ENCODE results near the gene ATOH7.

The ATOH7 gene

DNA sequence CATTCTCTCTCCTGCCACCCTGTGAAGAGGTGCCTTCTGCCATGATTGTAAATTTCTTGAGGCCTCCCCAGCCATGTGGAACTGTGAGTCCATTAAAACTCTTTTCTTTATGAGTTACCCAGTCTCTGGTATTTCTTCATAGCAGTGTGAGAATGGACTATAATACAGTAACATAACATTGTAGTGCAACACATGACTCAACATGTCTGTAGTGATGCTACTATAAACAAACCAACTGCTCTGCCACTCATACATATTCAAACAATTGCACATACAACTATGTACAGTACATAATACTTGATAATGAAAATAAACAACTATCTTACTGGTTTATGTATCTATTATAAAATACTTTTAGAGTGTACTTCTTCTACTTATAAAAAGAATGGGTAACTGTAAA lies 7.1 kb downstream of the ATOH7 start:
- H3F3A ChIP-seq (ENCODE audit: insufficient read depth, low read length), result no peaks in the 10 kb centered on the region
- H3K27me3 ChIP-seq (ENCODE audit: insufficient read depth, low read length), result no peaks in the 10 kb centered on the region
- H3K36me3 ChIP-seq (ENCODE audit: insufficient read depth, low read length), result no peaks in the 10 kb centered on the region
- H3K79me2 ChIP-seq (ENCODE audit: insufficient read depth, low read length), result no peaks in the 10 kb centered on the region
- no peak overlapping the region for H2AFZ ChIP-seq (ENCODE audit: low read length)
- no peak for TF ChIP-seq EZH2 (IDR thresholded peaks at IDR 0.05; ENCODE audit: borderline replicate concordance, low read length)
- TF ChIP-seq, protein P1, sequence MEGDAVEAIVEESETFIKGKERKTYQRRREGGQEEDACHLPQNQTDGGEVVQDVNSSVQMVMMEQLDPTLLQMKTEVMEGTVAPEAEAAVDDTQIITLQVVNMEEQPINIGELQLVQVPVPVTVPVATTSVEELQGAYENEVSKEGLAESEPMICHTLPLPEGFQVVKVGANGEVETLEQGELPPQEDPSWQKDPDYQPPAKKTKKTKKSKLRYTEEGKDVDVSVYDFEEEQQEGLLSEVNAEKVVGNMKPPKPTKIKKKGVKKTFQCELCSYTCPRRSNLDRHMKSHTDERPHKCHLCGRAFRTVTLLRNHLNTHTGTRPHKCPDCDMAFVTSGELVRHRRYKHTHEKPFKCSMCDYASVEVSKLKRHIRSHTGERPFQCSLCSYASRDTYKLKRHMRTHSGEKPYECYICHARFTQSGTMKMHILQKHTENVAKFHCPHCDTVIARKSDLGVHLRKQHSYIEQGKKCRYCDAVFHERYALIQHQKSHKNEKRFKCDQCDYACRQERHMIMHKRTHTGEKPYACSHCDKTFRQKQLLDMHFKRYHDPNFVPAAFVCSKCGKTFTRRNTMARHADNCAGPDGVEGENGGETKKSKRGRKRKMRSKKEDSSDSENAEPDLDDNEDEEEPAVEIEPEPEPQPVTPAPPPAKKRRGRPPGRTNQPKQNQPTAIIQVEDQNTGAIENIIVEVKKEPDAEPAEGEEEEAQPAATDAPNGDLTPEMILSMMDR (IDR thresholded peaks at IDR 0.05; ENCODE audit: low read length), result no peak
- H3K27ac ChIP-seq (ENCODE audit: low read depth, low read length, poor library complexity, severe bottlenecking), result no peak overlapping the region
- no peak overlapping the region for H3K4me2 ChIP-seq (ENCODE audit: low read length)
- H4K20me1 ChIP-seq (ENCODE audit: insufficient read depth, low read length), result no peaks in the 10 kb centered on the region
- no peaks in the 10 kb centered on the region for H3K9me2 ChIP-seq (ENCODE audit: low read depth, low read length)
- H3K4me1 ChIP-seq (ENCODE audit: insufficient read depth, low read length, severe bottlenecking), result peaks cover 18% of the 10 kb centered on the region
- H3K9me3 ChIP-seq (ENCODE audit: low read length), result no peaks in the 10 kb centered on the region
- H3K4me3 ChIP-seq (ENCODE audit: low read depth, low read length, poor library complexity, severe bottlenecking), result no peak overlapping the region
- no peak overlapping the region for H3K9ac ChIP-seq (ENCODE audit: low read length)

DNA sequence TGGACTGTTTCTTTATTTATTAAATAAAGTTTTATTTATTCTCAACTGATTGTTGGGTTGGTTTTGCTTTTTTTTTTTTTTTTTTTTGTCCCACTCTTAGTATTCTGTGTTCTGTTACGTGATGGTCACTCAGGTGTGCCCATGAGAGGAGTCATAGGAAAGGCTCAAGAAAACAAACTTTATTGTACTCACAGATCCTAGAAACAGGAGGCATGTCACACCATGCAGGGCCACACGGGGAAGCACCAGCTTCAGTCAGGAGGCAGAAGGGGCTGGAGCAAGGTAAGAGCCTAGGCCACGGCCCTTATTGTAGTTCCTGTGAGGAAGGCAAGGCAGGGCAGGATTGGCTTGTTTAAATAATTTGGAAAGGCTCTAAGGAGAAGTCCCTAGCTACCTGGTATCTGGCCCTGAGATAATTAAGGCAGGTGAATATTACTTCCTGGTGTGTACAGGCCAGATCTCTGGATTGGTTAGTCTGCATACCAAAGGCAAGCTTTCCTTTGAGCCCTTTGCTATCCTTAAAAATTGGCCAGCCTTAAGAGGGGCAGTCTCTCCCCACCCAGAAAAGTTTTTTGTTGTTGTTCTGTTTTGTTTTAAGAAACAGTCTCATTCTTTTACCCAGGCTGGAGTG lies 8.3 kb downstream of the ATOH7 start:
- H4K20me1 ChIP-seq (ENCODE audit: insufficient read depth, low read length), result no peaks in the 10 kb centered on the region
- H3K9me3 ChIP-seq (ENCODE audit: low read length), result no peaks in the 10 kb centered on the region
- H3K9ac ChIP-seq (ENCODE audit: low read length), result no peak overlapping the region
- no peaks in the 10 kb centered on the region for H3K9me2 ChIP-seq (ENCODE audit: low read depth, low read length)
- TF ChIP-seq EZH2 (IDR thresholded peaks at IDR 0.05; ENCODE audit: borderline replicate concordance, low read length), result no peak
- TF ChIP-seq, protein P1 (IDR thresholded peaks at IDR 0.05; ENCODE audit: low read length), result peak; percentile 43
- H3K36me3 ChIP-seq (ENCODE audit: insufficient read depth, low read length), result no peaks in the 10 kb centered on the region
- no peaks in the 10 kb centered on the region for H3F3A ChIP-seq (ENCODE audit: insufficient read depth, low read length)
- peak overlapping the region; percentile 40 for H3K27ac ChIP-seq (ENCODE audit: low read depth, low read length, poor library complexity, severe bottlenecking)
- H3K4me1 ChIP-seq (ENCODE audit: insufficient read depth, low read length, severe bottlenecking), result peaks cover 13% of the 10 kb centered on the region
- no peak overlapping the region for H3K4me2 ChIP-seq (ENCODE audit: low read length)
- H3K4me3 ChIP-seq (ENCODE audit: low read depth, low read length, poor library complexity, severe bottlenecking), result no peak overlapping the region
- no peaks in the 10 kb centered on the region for H3K27me3 ChIP-seq (ENCODE audit: insufficient read depth, low read length)
- 0 out of 2 replicates have a peak overlapping the region, but pooled peaks have one; percentile 62 for H2AFZ ChIP-seq (ENCODE audit: low read length)
- no peaks in the 10 kb centered on the region for H3K79me2 ChIP-seq (ENCODE audit: insufficient read depth, low read length)

DNA sequence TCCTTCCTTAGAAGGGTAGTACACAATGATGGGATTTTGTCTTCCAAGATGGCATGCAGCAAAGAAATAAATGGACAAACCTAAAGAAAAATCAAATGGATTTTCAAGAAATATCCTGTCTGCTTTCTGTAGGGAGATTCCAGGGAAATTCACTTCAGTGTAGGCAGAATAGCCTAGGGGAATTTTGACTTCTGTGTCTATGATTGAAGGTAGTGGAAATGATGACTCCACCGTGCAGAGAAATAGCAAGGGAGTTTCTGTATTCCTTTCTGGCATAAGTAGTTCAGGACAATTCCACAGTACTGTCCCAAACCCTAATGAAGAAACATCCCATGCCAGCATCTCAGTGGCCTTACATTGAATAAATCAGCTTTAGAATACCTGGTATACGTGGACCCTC lies 9.5 kb downstream of the ATOH7 start:
- Histone ChIP-seq H3F3A (ENCODE audit: insufficient read depth, low read length) (no peaks in the 10 kb centered on the region), H4K20me1 (ENCODE audit: insufficient read depth, low read length) (no peaks in the 10 kb centered on the region), H2AFZ (ENCODE audit: low read length) (no peak overlapping the region), H3K9me3 (ENCODE audit: low read length) (no peaks in the 10 kb centered on the region), H3K9ac (ENCODE audit: low read length) (no peak overlapping the region), H3K27ac (ENCODE audit: low read depth, low read length, poor library complexity, severe bottlenecking) (peak overlapping the region; percentile 11), H3K4me2 (ENCODE audit: low read length) (no peak overlapping the region), H3K4me1 (ENCODE audit: insufficient read depth, low read length, severe bottlenecking) (peaks cover 20% of the 10 kb centered on the region), H3K4me3 (ENCODE audit: low read depth, low read length, poor library complexity, severe bottlenecking) (no peak overlapping the region), H3K36me3 (ENCODE audit: insufficient read depth, low read length) (no peaks in the 10 kb centered on the region), H3K9me2 (ENCODE audit: low read depth, low read length) (no peaks in the 10 kb centered on the region), H3K27me3 (ENCODE audit: insufficient read depth, low read length) (no peaks in the 10 kb centered on the region), H3K79me2 (ENCODE audit: insufficient read depth, low read length) (no peaks in the 10 kb centered on the region)
- TF ChIP-seq EZH2 (IDR thresholded peaks at IDR 0.05; ENCODE audit: borderline replicate concordance, low read length), result no peak
- TF ChIP-seq, protein P1 (IDR thresholded peaks at IDR 0.05; ENCODE audit: low read length), result no peak

All from OCI-LY1 (cell line).